ENCODE data around the gene PTGFRN. TPM values are rescaled to one million over a fixed set of nuclear protein-coding genes. Genes with fewer than 3 reads are reported as not detected.

The PTGFRN gene
- total and polyA plus RNA-seq, 2 of the 8 experiments (the other 6 are each of a cell fraction or from before 2014, with no cell fraction given), result 13.0 to 32.6 TPM

GRCh38 chr1:116944613-116945012, 34.9 kb downstream of the PTGFRN start:
- Histone ChIP-seq H2AK5ac (ENCODE audit: low read depth, low read length) (no peak overlapping the region), H2BK20ac (ENCODE audit: low read length) (no peak overlapping the region), H3K23me2 (ENCODE audit: low read depth, low read length) (no peaks in the 10 kb centered on the region), H3K36me3 (ENCODE audit: control insufficient read depth in 2 of 4, insufficient read depth in 4 of 4, low read length in 3 of 4) (peaks cover 0 to 15% (median 2%) of the 10 kb centered on the region in 4 experiments; a peak in 5 of 8 replicates), H2BK15ac (ENCODE audit: low read length) (no peak overlapping the region), H3K14ac (ENCODE audit: insufficient read length) (no peak overlapping the region), H3K23ac (ENCODE audit: insufficient read length) (no peak overlapping the region), H4K91ac (replicated peaks; ENCODE audit: insufficient read length, low read length) (no peak overlapping the region), H4K5ac (ENCODE audit: insufficient read length, low read depth, low read length) (no peak overlapping the region), H2BK120ac (replicated peaks; ENCODE audit: low read depth, low read length) (no peak overlapping the region), H2BK5ac (ENCODE audit: low read depth, low read length) (no peak overlapping the region), H3K4me3 (ENCODE audit: extremely low read depth in 1 of 4, insufficient read depth in 2 of 4, low read depth in 3 of 4, low read length in 4 of 4) (no peak overlapping the region), H3K4me2 (ENCODE audit: insufficient read depth in 1 of 2, low read depth in 2 of 2, low read length in 2 of 2) (no peak overlapping the region), H2BK12ac (ENCODE audit: low read depth, low read length) (no peak overlapping the region), H3K56ac (replicated peaks; ENCODE audit: insufficient read length, low read depth, low read length) (no peak overlapping the region), H3K9me3 (ENCODE audit: insufficient read depth in 2 of 2, low read depth in 1 of 2, low read length in 1 of 2) (no peaks in the 10 kb centered on the region), H3K9ac (replicated peaks in 1 of 4; ENCODE audit: extremely low read depth in 1 of 4, low read depth in 3 of 4, low read length in 3 of 4) (no peak overlapping the region), H3K27ac (ENCODE audit: low read depth, low read length) (no peak overlapping the region), H3K18ac (ENCODE audit: extremely low read depth, low read length) (no peak overlapping the region), H3K4me1 (replicated peaks in 1 of 4; ENCODE audit: control insufficient read depth in 3 of 4, insufficient read depth in 4 of 4, low read length in 3 of 4) (peaks cover 0 to 5% (median 1%) of the 10 kb centered on the region in 4 experiments; a peak in 3 of 7 replicates), H3K4ac (replicated peaks; ENCODE audit: insufficient read length, low read depth, low read length) (no peak overlapping the region), H3K79me2 (ENCODE audit: control insufficient read depth in 1 of 2, insufficient read depth in 2 of 2, low read length in 2 of 2) (no peaks in the 10 kb centered on the region; a peak in 1 of 4 replicates), H3K79me1 (ENCODE audit: low read depth, low read length) (peaks cover 2% of the 10 kb centered on the region; the same call in 1 of the 2 replicates), H4K20me1 (replicated peaks in 1 of 2; ENCODE audit: control insufficient read depth in 1 of 2, insufficient read depth in 2 of 2, low read length in 2 of 2) (peaks cover 0 to 1% of the 10 kb centered on the region in 2 experiments), H3K27me3 (replicated peaks in 1 of 4; ENCODE audit: control insufficient read depth in 3 of 4, extremely low read depth in 1 of 4, insufficient read depth in 3 of 4, low read length in 3 of 4) (no peaks in the 10 kb centered on the region), H4K8ac (ENCODE audit: extremely low read depth, insufficient read depth, low read length) (no peak overlapping the region; the same call in 1 of the 2 replicates), H2AFZ (ENCODE audit: low read length) (no peak overlapping the region)
- no peak for DNase-seq (ENCODE audit: low read depth in 1 of 2, low spot score in 2 of 2)
- no peak for FAIRE-seq
- 94% methylated on average over 39 of the region's 42 CpGs; no CpG with 5 or more reads in 1 of the 2 experiments for WGBS, 2 experiments (ENCODE audit: extremely low coverage in 1 of 2, insufficient coverage in 1 of 2, insufficient read length in 1 of 2, insufficient replicate concordance in 2 of 2, low coverage in 1 of 2, low lambda C conversion rate in 2 of 2, missing lambda C conversion rate in 1 of 2)
- CTCF ChIA-PET (ENCODE audit: partially characterized antibody), result interaction anchor here (1.0 to 1.8 kb wide), 3 partner anchors 10 to 102 kb away, joined by 3 to 7 read pairs (median 3); no protein-coding TSS in a partner anchor
- POLR2A ChIA-PET (ENCODE audit: partially characterized antibody), result no interaction called here
- no peak for TF ChIP-seq FOSL1 (IDR thresholded peaks at IDR 0.05; ENCODE audit: insufficient read depth, low read depth, low read length)
- no peak for TF ChIP-seq YY1 (IDR thresholded peaks at IDR 0.05; ENCODE audit: low read depth, low read length)
- TF ChIP-seq GABPA (IDR thresholded peaks at IDR 0.05; ENCODE audit: borderline replicate concordance, insufficient read depth, low read length), result no peak
- TF ChIP-seq BCL11A (IDR thresholded peaks at IDR 0.05; ENCODE audit: low read depth in 2 of 2, low read length in 2 of 2), result no peak
- TF ChIP-seq TBP (IDR thresholded peaks at IDR 0.05; ENCODE audit: low read depth, low read length), result no peak
- TF ChIP-seq TCF12 (IDR thresholded peaks at IDR 0.05; ENCODE audit: low read depth, low read length), result no peak
- no peak for TF ChIP-seq SIX5 (IDR thresholded peaks at IDR 0.05; ENCODE audit: low read depth, low read length)
- no peak for TF ChIP-seq SIRT6 (IDR thresholded peaks at IDR 0.05; ENCODE audit: low read length)
- TF ChIP-seq RFX5 (IDR thresholded peaks at IDR 0.05; ENCODE audit: borderline replicate concordance, low read depth, low read length), result no peak

All from H1 (cell line).